H9 (cell line): Measurements from ENCODE around the gene VSTM2L. TPM values are rescaled to one million over a fixed set of nuclear protein-coding genes. Genes with fewer than 3 reads are reported as not detected.

ENCODE experiments used
- DNase-seq: peaks from one replicate; pipeline ENCODE4 v3.0.0-alpha.2; 2017
- H2AFZ ChIP-seq: one replicate; pipeline ENCODE4 v1.6.1; 2013; ENCODE audit warnings: mild to moderate bottlenecking, low read length, control low read depth, moderate library complexity
- H2AK5ac ChIP-seq: 2 replicates; pipeline ENCODE4 v1.6.1; 2013; ENCODE audit warnings: low read length, control low read depth, mixed read lengths; ENCODE audit not compliant: insufficient read length
- H2BK120ac ChIP-seq: one replicate; pipeline ENCODE4 v1.6.1; 2013; ENCODE audit warnings: low read depth, mild to moderate bottlenecking, low read length, control low read depth, inconsistent platforms; ENCODE audit not compliant: poor library complexity, severe bottlenecking
- H2BK12ac ChIP-seq: 2 replicates; pipeline ENCODE4 v1.6.1; 2013; ENCODE audit warnings: low read length, control low read depth, mixed read lengths, low read depth; ENCODE audit not compliant: insufficient read length
- H2BK15ac ChIP-seq: 2 replicates; pipeline ENCODE4 v1.6.1; 2013; ENCODE audit warnings: low read depth, low read length, control low read depth
- H2BK20ac ChIP-seq: one replicate; pipeline ENCODE4 v1.6.1; 2013; ENCODE audit warnings: low read depth, mild to moderate bottlenecking, low read length, control low read depth, inconsistent platforms; ENCODE audit not compliant: poor library complexity, severe bottlenecking
- H2BK5ac ChIP-seq: 2 replicates; pipeline ENCODE4 v1.6.1; 2013; ENCODE audit warnings: low read length, control low read depth, mixed read lengths; ENCODE audit not compliant: insufficient read length
- H3K14ac ChIP-seq: 2 replicates; pipeline ENCODE4 v1.6.1; 2013; ENCODE audit warnings: low read length, control low read depth; ENCODE audit not compliant: insufficient read depth
- H3K18ac ChIP-seq: 2 replicates; pipeline ENCODE4 v1.6.1; 2013; ENCODE audit warnings: low read depth, mild to moderate bottlenecking, mixed read lengths, low read length, control low read depth; ENCODE audit not compliant: insufficient read length
- H3K23ac ChIP-seq: 2 replicates; pipeline ENCODE4 v1.6.1; 2013; ENCODE audit warnings: low read length, control low read depth, mixed read lengths, low read depth; ENCODE audit not compliant: insufficient read length
- H3K23me2 ChIP-seq: 2 replicates; pipeline ENCODE4 v1.6.1; 2013; ENCODE audit warnings: low read depth, mild to moderate bottlenecking, mixed read lengths, low read length, control low read depth; ENCODE audit not compliant: insufficient read length, poor library complexity, severe bottlenecking
- H3K27ac ChIP-seq: 2 replicates; pipeline ENCODE4 v1.5.1; 2013; ENCODE audit warnings: low read length, control low read depth, mixed read lengths, low read depth; ENCODE audit not compliant: insufficient read length
- H3K27me3 ChIP-seq: 2 replicates; pipeline ENCODE4 v1.6.1; 2013; ENCODE audit warnings: low read length, control low read depth, inconsistent platforms; ENCODE audit not compliant: insufficient read depth
- H3K4ac ChIP-seq: 2 replicates; pipeline ENCODE4 v1.6.1; 2013; ENCODE audit warnings: low read depth, mild to moderate bottlenecking, control low read depth, inconsistent platforms, low read length, moderate library complexity
- H3K4me1 ChIP-seq: 2 replicates; pipeline ENCODE4 v1.6.1; 2013; ENCODE audit warnings: low read length, control low read depth, inconsistent platforms; ENCODE audit not compliant: insufficient read depth
- H3K4me2 ChIP-seq: 2 replicates; pipeline ENCODE4 v1.6.1; 2013; ENCODE audit warnings: low read length, control low read depth, mixed read lengths; ENCODE audit not compliant: insufficient read length, insufficient read depth
- H3K56ac ChIP-seq: 2 replicates; pipeline ENCODE4 v1.6.1; 2013; ENCODE audit warnings: low read depth, mild to moderate bottlenecking, mixed read lengths, low read length, control low read depth; ENCODE audit not compliant: insufficient read length
- H3K79me1 ChIP-seq: 2 replicates; pipeline ENCODE4 v1.6.1; 2013; ENCODE audit warnings: low read depth, mild to moderate bottlenecking, moderate library complexity, low read length, control low read depth, inconsistent platforms; ENCODE audit not compliant: insufficient read depth, poor library complexity, severe bottlenecking
- H3K79me2 ChIP-seq: 2 replicates; pipeline ENCODE4 v1.6.1; 2013; ENCODE audit warnings: low read length, control low read depth, inconsistent platforms; ENCODE audit not compliant: insufficient read depth
- H3K9ac ChIP-seq: 2 replicates; pipeline ENCODE4 v1.6.1; 2013; ENCODE audit warnings: low read length, control low read depth, mixed read lengths; ENCODE audit not compliant: insufficient read length; ENCODE audit errors: extremely low read depth
- H3K9me3 ChIP-seq: one replicate; pipeline ENCODE4 v1.6.1; 2013; ENCODE audit warnings: low read depth, low read length, inconsistent platforms; ENCODE audit not compliant: control insufficient read depth
- H3T11ph ChIP-seq: one replicate; pipeline ENCODE4 v1.6.1; 2013; ENCODE audit warnings: mild to moderate bottlenecking, low read length, control low read depth, inconsistent platforms
- H4K20me1 ChIP-seq: one replicate; pipeline ENCODE4 v1.6.1; 2013; ENCODE audit not compliant: control insufficient read depth, insufficient read length, insufficient read depth
- H4K5ac ChIP-seq: 2 replicates; pipeline ENCODE4 v1.6.1; 2013; ENCODE audit warnings: low read depth, mild to moderate bottlenecking, mixed read lengths, low read length, control low read depth; ENCODE audit not compliant: insufficient read length
- H4K8ac ChIP-seq: replicated peaks from 2 replicates; pipeline ENCODE4 v1.6.1; 2013; ENCODE audit warnings: low read length, control low read depth, mixed read lengths, low read depth; ENCODE audit not compliant: insufficient read length
- H4K91ac ChIP-seq: 2 replicates; pipeline ENCODE4 v1.6.1; 2013; ENCODE audit warnings: low read depth, mild to moderate bottlenecking, moderate library complexity, mixed read lengths, low read length, control low read depth; ENCODE audit not compliant: insufficient read length
- H3K27ac Mint-ChIP-seq, 3 experiments: 2 replicates in 2 of 3; 3 replicates in 1 of 3; pipeline ENCODE4 v1.8.0; 2020 to 2021; ENCODE audit warnings: mixed read lengths in 3 of 3, mild to moderate bottlenecking in 1 of 3, moderate library complexity in 1 of 3
- H3K27me3 Mint-ChIP-seq: 2 replicates; pipeline ENCODE4 v1.8.0; 2021; ENCODE audit warnings: low read depth, mild to moderate bottlenecking, moderate library complexity, mixed read lengths
- H3K36me3 Mint-ChIP-seq, 3 experiments: 2 replicates in 2 of 3; 3 replicates in 1 of 3; pipeline ENCODE4 v1.8.0; 2020 to 2021; ENCODE audit warnings: low read depth in 3 of 3, mixed read lengths in 3 of 3; ENCODE audit not compliant: insufficient read depth in 1 of 3
- H3K4me1 Mint-ChIP-seq, 2 experiments: 2 replicates each; pipeline ENCODE4 v1.8.0; 2020; ENCODE audit warnings: mixed read lengths in 2 of 2
- H3K4me3 Mint-ChIP-seq, 2 experiments: 2 replicates in 1 of 2; 3 replicates in 1 of 2; pipeline ENCODE4 v1.8.0; 2020 to 2021; ENCODE audit warnings: mild to moderate bottlenecking in 2 of 2, mixed read lengths in 2 of 2, moderate library complexity in 1 of 2
- H3K9me3 Mint-ChIP-seq, 2 experiments: 2 replicates in 1 of 2; 3 replicates in 1 of 2; pipeline ENCODE4 v1.8.0; 2020; ENCODE audit warnings: mild to moderate bottlenecking in 2 of 2, mixed read lengths in 2 of 2, moderate library complexity in 1 of 2
- CTCF ChIP-seq: fragments of 200-600 bp; sonication (generic); conservative IDR thresholded peaks from 3 replicates; pipeline ENCODE4 v1.8.0; 2021; ENCODE audit warnings: antibody characterized with exemption, mild to moderate bottlenecking
- WGBS: extraction: QIAGEN DNeasy Blood & Tissue Kit; methylation state at CpG from one replicate; pipeline ENCODE4 v1.1.7; 2013; ENCODE audit warnings: missing lambda C conversion rate, low lambda C conversion rate, mixed read lengths; ENCODE audit not compliant: insufficient read length; ENCODE audit errors: extremely low coverage; 5-methylcytosine and 5-hydroxymethylcytosine counted together
- total RNA-seq: library from RNA; stranded (reverse); gene quantifications from 2 replicates; pipeline ENCODE4 v1.2.1, GENCODE V29; 2021

The VSTM2L gene
- total RNA-seq, 1 experiment from 2014 or later: 2.1 TPM

DNA sequence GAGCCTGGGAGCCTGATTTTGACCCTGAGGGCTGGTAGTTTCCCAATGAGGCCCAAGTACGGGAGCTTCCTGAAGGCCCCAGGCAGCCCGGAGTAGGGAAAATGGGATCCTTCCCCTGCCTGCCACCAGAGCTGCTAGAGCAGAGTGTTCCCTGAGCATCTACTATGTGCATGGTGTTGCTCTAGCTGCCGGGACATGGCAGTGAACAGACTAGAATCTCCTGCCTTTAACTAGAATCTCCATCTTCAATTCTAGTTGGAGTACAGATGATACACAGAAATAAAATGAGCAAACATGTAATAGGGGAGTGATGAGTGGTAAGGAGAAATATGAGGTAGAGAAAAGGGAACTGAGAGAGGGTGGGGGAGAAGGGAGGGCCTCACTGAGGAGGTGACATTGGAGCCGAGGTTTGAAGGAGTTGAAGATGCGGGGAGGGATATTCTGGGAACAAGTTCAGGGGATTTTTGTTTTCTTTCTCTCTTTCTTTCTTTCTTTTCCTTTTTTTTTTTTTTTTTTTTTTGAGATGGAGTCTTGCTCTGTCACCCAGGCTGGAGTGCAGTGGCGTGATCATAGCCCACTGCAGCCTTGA is 18.5 kb downstream of the VSTM2L start:
- Histone ChIP-seq H3K4ac (no peak overlapping the region), H2BK12ac (no peak overlapping the region), H3K4me1 (no peaks in the 10 kb centered on the region; the same call in 1 of the 2 replicates), H2BK5ac (no peak overlapping the region), H3K27ac (no peak overlapping the region), H4K91ac (no peak overlapping the region), H2BK120ac (no peak overlapping the region), H3K9ac (no peak overlapping the region), H4K5ac (no peak overlapping the region), H3K18ac (no peak overlapping the region), H3K23me2 (no peaks in the 10 kb centered on the region), H2BK20ac (no peak overlapping the region), H2AFZ (no peak overlapping the region), H3K23ac (no peak overlapping the region), H4K20me1 (no peaks in the 10 kb centered on the region), H3K79me1 (no peaks in the 10 kb centered on the region), H4K8ac (no peak overlapping the region), H3K56ac (no peak overlapping the region), H3K79me2 (no peaks in the 10 kb centered on the region), H3K14ac (no peak overlapping the region), H3T11ph (no peak overlapping the region), H3K4me2 (no peak overlapping the region), H3K9me3 (no peaks in the 10 kb centered on the region), H3K27me3 (no peaks in the 10 kb centered on the region), H2BK15ac (no peak overlapping the region), H2AK5ac (no peak overlapping the region)
- no peak overlapping the region for H3K4me3 Mint-ChIP-seq
- no CpG with 5 or more reads among the region's 6 CpGs for WGBS
- H3K4me1 Mint-ChIP-seq: peaks cover 25 to 46% of the 10 kb centered on the region in 2 experiments
- no peaks in the 10 kb centered on the region for H3K36me3 Mint-ChIP-seq
- TF ChIP-seq CTCF: no peak
- DNase-seq: no peak
- peaks cover 25% of the 10 kb centered on the region for H3K27me3 Mint-ChIP-seq
- H3K9me3 Mint-ChIP-seq: no peaks in the 10 kb centered on the region; a peak in 1 of 5 replicates
- H3K27ac Mint-ChIP-seq: no peak overlapping the region
